HepG2 (cell line): Measurements from ENCODE around the gene LIPT2. TPM values are rescaled to one million over a fixed set of nuclear protein-coding genes. Genes with fewer than 3 reads are reported as not detected.

Experiments used
- ATAC-seq: fragments of 200-7000 bp; cut with Tn5 transposase; 3 replicates; pipeline ENCODE4 v1.9.1; 2020; ENCODE audit warnings: mild to moderate bottlenecking, moderate library complexity
- BruUV-seq: library from RNA; stranded (reverse); fragments of 400-500 nt; replicated peaks from 2 replicates; lab custom pipeline; 2021; lab: Mats Ljungman, UMichigan
- CTCF ChIA-PET: fragments of 300-600 bp; formaldehyde crosslinking; extraction: SDS; loops from one replicate; lab custom pipeline; 2021; ENCODE audit warnings: low total read pairs, inconsistent platforms, low intra/inter-chr PET ratio; lab: Yijun Ruan, JAX
- POLR2A ChIA-PET: fragments of 350-600 bp; sonication (Branson Sonifier 250); formaldehyde crosslinking; loops from one replicate; lab custom pipeline; 2020; ENCODE audit warnings: antibody characterized with exemption, inconsistent platforms; lab: Yijun Ruan, JAX
- DNase-seq: peaks from one replicate; pipeline ENCODE4 v3.0.0-alpha.2; 2015; ENCODE audit warnings: low spot score
- FAIRE-seq: peaks from 3 replicates; lab custom pipeline; 2011; peaks lifted over from hg19 to GRCh38; lab: Jason Lieb, UNC
- H2AFZ ChIP-seq: one replicate; pipeline ENCODE4 v1.6.1; 2011; ENCODE audit warnings: low read length, inconsistent platforms
- H3K27ac ChIP-seq: fragments of 300-600 bp; 3 replicates; pipeline ENCODE4 v1.8.0; 2011; ENCODE audit warnings: mixed run types, mild to moderate bottlenecking, mixed read lengths, low read length, inconsistent platforms; ENCODE audit not compliant: insufficient read depth; ENCODE audit errors: extremely low read length
- H3K27me3 ChIP-seq, 2 experiments: fragments of 200-600 bp in 1 of 2; 2 replicates in 1 of 2; 3 replicates in 1 of 2; pipeline versions ENCODE4 v1.6.0 to v1.8.0; 2011; ENCODE audit warnings: low read length in 2 of 2, mild to moderate bottlenecking in 2 of 2, moderate library complexity in 2 of 2, inconsistent platforms in 1 of 2; ENCODE audit not compliant: insufficient read depth in 2 of 2, control insufficient read depth in 1 of 2
- H3K36me3 ChIP-seq, 2 experiments: fragments of 200-600 bp in 1 of 2; replicated peaks in 1 of 2; 2 replicates in 1 of 2; 3 replicates in 1 of 2; pipeline versions ENCODE4 v1.5.1 to v1.8.0; 2011; ENCODE audit warnings: low read length in 2 of 2, inconsistent platforms in 1 of 2; ENCODE audit not compliant: insufficient read depth in 2 of 2, control insufficient read depth in 1 of 2
- H3K4me1 ChIP-seq: 2 replicates; pipeline ENCODE4 v1.5.1; 2012; ENCODE audit warnings: low read length, inconsistent platforms; ENCODE audit not compliant: insufficient read depth
- H3K4me2 ChIP-seq: 2 replicates; pipeline ENCODE4 v1.6.0; 2011; ENCODE audit warnings: low read depth, low read length, inconsistent platforms
- H3K4me3 ChIP-seq, 3 experiments: fragments of 200-600 bp in 1 of 3; sonication (generic), shearing (Covaris generic) in 1 of 3; replicated peaks in 1 of 3; 2 replicates each; pipeline ENCODE4 v1.5.1; 2011 to 2016; ENCODE audit warnings: low read length in 3 of 3, inconsistent platforms in 2 of 3, low read depth in 2 of 3, mild to moderate bottlenecking in 2 of 3, control low read depth in 1 of 3, mixed read lengths in 1 of 3; ENCODE audit not compliant: insufficient read depth in 1 of 3
- H3K79me2 ChIP-seq: one replicate; pipeline ENCODE4 v1.6.1; 2011; ENCODE audit warnings: low read length, inconsistent platforms; ENCODE audit not compliant: insufficient read depth
- H3K9ac ChIP-seq: 2 replicates; pipeline ENCODE4 v1.6.0; 2011; ENCODE audit warnings: mild to moderate bottlenecking, low read depth, low read length, inconsistent platforms; ENCODE audit not compliant: insufficient read depth
- H3K9me3 ChIP-seq: 2 replicates; pipeline ENCODE4 v1.5.1; 2012; ENCODE audit warnings: mild to moderate bottlenecking, low read length
- H4K20me1 ChIP-seq: 2 replicates; pipeline ENCODE4 v1.6.0; 2011; ENCODE audit warnings: inconsistent platforms, mild to moderate bottlenecking, low read length, moderate library complexity; ENCODE audit not compliant: insufficient read depth
- CENPX ChIP-seq: sonication (generic); formaldehyde crosslinking; IDR thresholded peaks from 2 replicates; pipeline ENCODE4 v1.9.0; 2021; ENCODE audit warnings: mild to moderate bottlenecking, missing genetic modification reagents, moderate library complexity
- CREM ChIP-seq, 2 experiments: sonication (generic) in 1 of 2; formaldehyde crosslinking in 1 of 2; IDR thresholded peaks; 2 replicates each; pipeline versions ENCODE4 v1.4.0 to v1.6.1; 2016 to 2020; ENCODE audit warnings: antibody characterized with exemption in 1 of 2, mild to moderate bottlenecking in 1 of 2, missing genetic modification reagents in 1 of 2
- EZH2 ChIP-seq: conservative IDR thresholded peaks from 2 replicates; pipeline ENCODE4 v1.6.1; 2012; ENCODE audit warnings: mild to moderate bottlenecking, low read depth, low read length, moderate library complexity
- HIVEP1 ChIP-seq: sonication (generic); formaldehyde crosslinking; IDR thresholded peaks from 2 replicates; pipeline ENCODE4 v1.4.0; 2020; ENCODE audit warnings: mild to moderate bottlenecking, missing genetic modification reagents
- NR2F6 ChIP-seq, 2 experiments: IDR thresholded peaks; 2 replicates each; pipeline ENCODE4 v1.6.1; 2016; ENCODE audit warnings: antibody characterized with exemption in 1 of 2, mild to moderate bottlenecking in 1 of 2
- POLR2G ChIP-seq: fragments of 200-400 bp; formaldehyde crosslinking; IDR thresholded peaks from 2 replicates; pipeline ENCODE4 v1.6.1; 2018; ENCODE audit warnings: mild to moderate bottlenecking, low read depth, low read length, moderate library complexity
- SMC3 ChIP-seq: IDR thresholded peaks from 2 replicates; pipeline ENCODE4 v1.6.1; 2011; ENCODE audit warnings: low read length, improper control_type of control experiment
- SP2 ChIP-seq: sonication (generic); formaldehyde crosslinking; IDR thresholded peaks from 2 replicates; pipeline ENCODE4 v1.5.1; 2020; ENCODE audit warnings: mild to moderate bottlenecking, missing genetic modification reagents
- ZBTB7B ChIP-seq: sonication (generic); formaldehyde crosslinking; IDR thresholded peaks from 2 replicates; pipeline ENCODE4 v1.4.0; 2020; ENCODE audit warnings: missing genetic modification reagents
- ZC3H4 ChIP-seq: sonication (generic); formaldehyde crosslinking; IDR thresholded peaks from 2 replicates; pipeline ENCODE4 v1.4.0; 2020; ENCODE audit warnings: missing genetic modification reagents, borderline replicate concordance
- ZNF121 ChIP-seq: sonication (generic); formaldehyde crosslinking; IDR thresholded peaks from 2 replicates; pipeline ENCODE4 v1.5.0; 2020; ENCODE audit warnings: mild to moderate bottlenecking, missing genetic modification reagents
- ZNF274 ChIP-seq: sonication (generic); formaldehyde crosslinking; IDR thresholded peaks from 2 replicates; pipeline ENCODE4 v1.5.1; 2020; ENCODE audit warnings: mild to moderate bottlenecking, missing genetic modification reagents
- ZNF703 ChIP-seq: sonication (generic); formaldehyde crosslinking; IDR thresholded peaks from 2 replicates; pipeline ENCODE4 v1.5.1; 2020; ENCODE audit warnings: missing genetic modification reagents, mild to moderate bottlenecking, moderate library complexity, borderline replicate concordance
- WGBS: methylation state at CpG from one replicate; pipeline ENCODE4 v1.1.6; 2017; ENCODE audit warnings: low lambda C conversion rate; 5-methylcytosine and 5-hydroxymethylcytosine counted together
- in situ Hi-C: cut with HindIII; loops from 2 replicates; pipeline ENCODE4 v1.10.0; 2017; ENCODE audit warnings: low pct_unique_long_range_greater_than_20kb; ENCODE audit not compliant: extremely low pct_ligation_motif_present
- intact Hi-C: fragments of 100-400 bp; cut with micrococcal nuclease; formaldehyde crosslinking; loops from one replicate; pipeline ENCODE4 v1.10.0; 2022; ENCODE audit not compliant: unreplicated experiment
- polyA plus RNA-seq, 8 experiments: library from polyadenylated mRNA; depleted of rRNA in 3 of 8; stranded (reverse) in 7 of 8; unstranded in 1 of 8; fragments of >200 nt; fragmentation: Illumina TruSeq in 4 of 8; extraction: Trizol in 4 of 8; gene quantifications; 2 replicates each; pipeline versions ENCODE4 v1.2.1 to v1.2.3, GENCODE V29; 2011 to 2016; ENCODE audit warnings: low read depth in 4 of 8, missing spikeins in 1 of 8, mixed read lengths in 1 of 8; ENCODE audit not compliant: insufficient read depth in 1 of 8
- total RNA-seq, 5 experiments: library from RNA; depleted of rRNA; stranded (reverse); fragments of >200 nt; fragmentation: Illumina TruSeq; extraction: Trizol; gene quantifications; 2 replicates each; pipeline ENCODE4 v1.2.3, GENCODE V29; 2016; ENCODE audit warnings: low read depth in 1 of 5
- TF ChIP-seq, protein P1 (sequence below): sonication (generic); formaldehyde crosslinking; IDR thresholded peaks from 2 replicates; pipeline ENCODE4 v1.5.0; 2020; ENCODE audit warnings: missing genetic modification reagents
- TF ChIP-seq, protein P2 (sequence below): sonication (generic); formaldehyde crosslinking; IDR thresholded peaks from 2 replicates; pipeline ENCODE4 v1.4.0; 2020; ENCODE audit warnings: mild to moderate bottlenecking, missing genetic modification reagents
- TF ChIP-seq, protein P3 (sequence below): IDR thresholded peaks from 2 replicates; pipeline ENCODE4 v1.6.1; 2016; ENCODE audit warnings: low read depth, borderline replicate concordance
- TF ChIP-seq, protein P4 (sequence below): sonication (generic); formaldehyde crosslinking; IDR thresholded peaks from 2 replicates; pipeline ENCODE4 v1.4.0; 2020; ENCODE audit warnings: missing genetic modification reagents, borderline replicate concordance
- TF ChIP-seq, protein P5 (sequence below): sonication (generic); formaldehyde crosslinking; IDR thresholded peaks from 2 replicates; pipeline ENCODE4 v1.8.1; 2023; ENCODE audit warnings: mild to moderate bottlenecking, inconsistent platforms, moderate library complexity, missing genetic modification reagents, borderline replicate concordance

LIPT2 gene
- total and polyA plus RNA-seq, 2 of the 13 experiments (the other 11 are each of a cell fraction or from before 2014, with no cell fraction given) = 3.0 to 5.6 TPM

DNA sequence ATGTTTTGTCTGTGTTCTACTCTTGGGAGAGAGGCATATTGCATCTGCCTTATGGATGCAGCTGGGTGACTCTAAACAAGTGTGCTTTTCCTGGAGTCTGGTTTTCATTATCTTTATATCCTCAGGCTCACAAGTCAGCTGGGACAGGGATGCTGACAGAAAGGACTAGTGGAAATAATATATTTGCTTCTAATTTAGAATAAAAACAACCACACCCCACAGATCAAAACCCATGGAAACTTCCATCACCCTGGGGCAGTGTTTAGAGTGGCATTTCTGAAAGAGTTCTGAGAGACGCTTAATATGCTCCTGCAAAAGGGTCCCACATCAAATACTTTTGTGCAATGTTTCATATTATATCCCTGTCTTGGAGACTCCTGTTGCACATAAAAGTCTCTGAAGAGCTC lies 47.0 kb downstream of the LIPT2 start:
- 92% methylated on average over 1 of the region's 1 CpG for WGBS
- POLR2A ChIA-PET = no interaction called here
- BruUV-seq = no TSS peak
- TF ChIP-seq SP2 (no peak), ZNF703 (no peak), ZBTB7B (CRISPR knock-in tag) (no peak), ZNF274 (CRISPR knock-in tag) (no peak), POLR2G (no peak), CREM (IDR thresholded peaks at IDR 0.05) (no peak), CREM (CRISPR knock-in tag; IDR thresholded peaks at IDR 0.05) (no peak), EZH2 (no peak), SMC3 (no peak), ZC3H4 (no peak), ZNF121 (CRISPR knock-in tag) (no peak), HIVEP1 (CRISPR knock-in tag) (no peak), CENPX (CRISPR knock-in tag) (no peak), NR2F6 (IDR thresholded peaks at IDR 0.05) (no peak), NR2F6 (CRISPR knock-in tag; IDR thresholded peaks at IDR 0.05) (no peak)
- TF ChIP-seq, protein P1, sequence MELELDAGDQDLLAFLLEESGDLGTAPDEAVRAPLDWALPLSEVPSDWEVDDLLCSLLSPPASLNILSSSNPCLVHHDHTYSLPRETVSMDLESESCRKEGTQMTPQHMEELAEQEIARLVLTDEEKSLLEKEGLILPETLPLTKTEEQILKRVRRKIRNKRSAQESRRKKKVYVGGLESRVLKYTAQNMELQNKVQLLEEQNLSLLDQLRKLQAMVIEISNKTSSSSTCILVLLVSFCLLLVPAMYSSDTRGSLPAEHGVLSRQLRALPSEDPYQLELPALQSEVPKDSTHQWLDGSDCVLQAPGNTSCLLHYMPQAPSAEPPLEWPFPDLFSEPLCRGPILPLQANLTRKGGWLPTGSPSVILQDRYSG (CRISPR knock-in tag) = no peak
- TF ChIP-seq, protein P2, sequence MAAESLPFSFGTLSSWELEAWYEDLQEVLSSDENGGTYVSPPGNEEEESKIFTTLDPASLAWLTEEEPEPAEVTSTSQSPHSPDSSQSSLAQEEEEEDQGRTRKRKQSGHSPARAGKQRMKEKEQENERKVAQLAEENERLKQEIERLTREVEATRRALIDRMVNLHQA (CRISPR knock-in tag) = no peak
- TF ChIP-seq, protein P3, sequence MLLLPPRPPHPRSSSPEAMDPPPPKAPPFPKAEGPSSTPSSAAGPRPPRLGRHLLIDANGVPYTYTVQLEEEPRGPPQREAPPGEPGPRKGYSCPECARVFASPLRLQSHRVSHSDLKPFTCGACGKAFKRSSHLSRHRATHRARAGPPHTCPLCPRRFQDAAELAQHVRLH = no peak
- TF ChIP-seq, protein P4, sequence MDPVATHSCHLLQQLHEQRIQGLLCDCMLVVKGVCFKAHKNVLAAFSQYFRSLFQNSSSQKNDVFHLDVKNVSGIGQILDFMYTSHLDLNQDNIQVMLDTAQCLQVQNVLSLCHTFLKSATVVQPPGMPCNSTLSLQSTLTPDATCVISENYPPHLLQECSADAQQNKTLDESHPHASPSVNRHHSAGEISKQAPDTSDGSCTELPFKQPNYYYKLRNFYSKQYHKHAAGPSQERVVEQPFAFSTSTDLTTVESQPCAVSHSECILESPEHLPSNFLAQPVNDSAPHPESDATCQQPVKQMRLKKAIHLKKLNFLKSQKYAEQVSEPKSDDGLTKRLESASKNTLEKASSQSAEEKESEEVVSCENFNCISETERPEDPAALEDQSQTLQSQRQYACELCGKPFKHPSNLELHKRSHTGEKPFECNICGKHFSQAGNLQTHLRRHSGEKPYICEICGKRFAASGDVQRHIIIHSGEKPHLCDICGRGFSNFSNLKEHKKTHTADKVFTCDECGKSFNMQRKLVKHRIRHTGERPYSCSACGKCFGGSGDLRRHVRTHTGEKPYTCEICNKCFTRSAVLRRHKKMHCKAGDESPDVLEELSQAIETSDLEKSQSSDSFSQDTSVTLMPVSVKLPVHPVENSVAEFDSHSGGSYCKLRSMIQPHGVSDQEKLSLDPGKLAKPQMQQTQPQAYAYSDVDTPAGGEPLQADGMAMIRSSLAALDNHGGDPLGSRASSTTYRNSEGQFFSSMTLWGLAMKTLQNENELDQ (CRISPR knock-in tag) = no peak
- TF ChIP-seq, protein P5, sequence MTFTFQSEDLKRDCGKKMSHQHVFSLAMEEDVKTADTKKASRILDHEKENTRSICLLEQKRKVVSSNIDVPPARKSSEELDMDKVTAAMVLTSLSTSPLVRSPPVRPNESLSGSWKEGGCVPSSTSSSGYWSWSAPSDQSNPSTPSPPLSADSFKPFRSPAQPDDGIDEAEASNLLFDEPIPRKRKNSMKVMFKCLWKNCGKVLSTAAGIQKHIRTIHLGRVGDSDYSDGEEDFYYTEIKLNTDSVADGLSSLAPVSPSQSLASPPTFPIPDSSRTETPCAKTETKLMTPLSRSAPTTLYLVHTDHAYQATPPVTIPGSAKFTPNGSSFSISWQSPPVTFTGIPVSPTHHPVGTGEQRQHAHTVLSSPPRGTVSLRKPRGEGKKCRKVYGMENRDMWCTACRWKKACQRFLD (CRISPR knock-in tag) = no peak

More for the DNA sequence above, 47.0 kb downstream of the LIPT2 start:
- H3K9ac ChIP-seq = no peak overlapping the region
- H3K27ac ChIP-seq = no peak overlapping the region
- no peak overlapping the region for H3K4me2 ChIP-seq
- H4K20me1 ChIP-seq = no peaks in the 10 kb centered on the region
- FAIRE-seq = no peak
- peaks cover 19% of the 10 kb centered on the region; the same call in 1 of the 2 replicates for H3K4me1 ChIP-seq
- ATAC-seq = no peak
- no peak overlapping the region for H3K4me3 ChIP-seq
- H3K36me3 ChIP-seq = no peaks in the 10 kb centered on the region
- in situ Hi-C loops = loop anchor here (10.0 kb wide), 1 partner anchor 52 kb away; the partner anchor contains the start of gene PGM2L1
- H3K9me3 ChIP-seq = no peaks in the 10 kb centered on the region
- H3K27me3 ChIP-seq = peaks cover 0 to 4% of the 10 kb centered on the region in 2 experiments; a peak in 2 of 5 replicates
- H2AFZ ChIP-seq = no peak overlapping the region
- no peak for DNase-seq
- H3K79me2 ChIP-seq = no peaks in the 10 kb centered on the region
- intact Hi-C loops = no loop called here
- CTCF ChIA-PET = interaction anchor here (4.6 kb wide), 1 partner anchor 58 kb away, joined by 43 read pairs; no protein-coding TSS in a partner anchor
